HepG2 (cell line): ENCODE measurements around the gene CD151. TPM values are rescaled to one million over a fixed set of nuclear protein-coding genes. Genes with fewer than 3 reads are reported as not detected.

Experiments
- ATAC-seq: fragments of 200-7000 bp; cut with Tn5 transposase; 3 replicates; pipeline ENCODE4 v1.9.1; 2020; ENCODE audit warnings: mild to moderate bottlenecking, moderate library complexity
- BruUV-seq: library from RNA; stranded (reverse); fragments of 400-500 nt; replicated peaks from 2 replicates; lab custom pipeline; 2021; lab: Mats Ljungman, UMichigan
- CTCF ChIA-PET: fragments of 300-600 bp; formaldehyde crosslinking; extraction: SDS; loops from one replicate; lab custom pipeline; 2021; ENCODE audit warnings: low total read pairs, inconsistent platforms, low intra/inter-chr PET ratio; lab: Yijun Ruan, JAX
- POLR2A ChIA-PET: fragments of 350-600 bp; sonication (Branson Sonifier 250); formaldehyde crosslinking; loops from one replicate; lab custom pipeline; 2020; ENCODE audit warnings: antibody characterized with exemption, inconsistent platforms; lab: Yijun Ruan, JAX
- DNase-seq: peaks from one replicate; pipeline ENCODE4 v3.0.0-alpha.2; 2015; ENCODE audit warnings: low spot score
- FAIRE-seq: peaks from 3 replicates; lab custom pipeline; 2011; peaks lifted over from hg19 to GRCh38; lab: Jason Lieb, UNC
- H2AFZ ChIP-seq: one replicate; pipeline ENCODE4 v1.6.1; 2011; ENCODE audit warnings: low read length, inconsistent platforms
- H3K27ac ChIP-seq: fragments of 300-600 bp; 3 replicates; pipeline ENCODE4 v1.8.0; 2011; ENCODE audit warnings: mixed run types, mild to moderate bottlenecking, mixed read lengths, low read length, inconsistent platforms; ENCODE audit not compliant: insufficient read depth; ENCODE audit errors: extremely low read length
- H3K27me3 ChIP-seq, 2 experiments: fragments of 200-600 bp in 1 of 2; 2 replicates in 1 of 2; 3 replicates in 1 of 2; pipeline versions ENCODE4 v1.6.0 to v1.8.0; 2011; ENCODE audit warnings: low read length in 2 of 2, mild to moderate bottlenecking in 2 of 2, moderate library complexity in 2 of 2, inconsistent platforms in 1 of 2; ENCODE audit not compliant: insufficient read depth in 2 of 2, control insufficient read depth in 1 of 2
- H3K36me3 ChIP-seq, 2 experiments: fragments of 200-600 bp in 1 of 2; replicated peaks in 1 of 2; 2 replicates in 1 of 2; 3 replicates in 1 of 2; pipeline versions ENCODE4 v1.5.1 to v1.8.0; 2011; ENCODE audit warnings: low read length in 2 of 2, inconsistent platforms in 1 of 2; ENCODE audit not compliant: insufficient read depth in 2 of 2, control insufficient read depth in 1 of 2
- H3K4me1 ChIP-seq: 2 replicates; pipeline ENCODE4 v1.5.1; 2012; ENCODE audit warnings: low read length, inconsistent platforms; ENCODE audit not compliant: insufficient read depth
- H3K4me2 ChIP-seq: 2 replicates; pipeline ENCODE4 v1.6.0; 2011; ENCODE audit warnings: low read depth, low read length, inconsistent platforms
- H3K4me3 ChIP-seq, 3 experiments: fragments of 200-600 bp in 1 of 3; sonication (generic), shearing (Covaris generic) in 1 of 3; replicated peaks in 1 of 3; 2 replicates each; pipeline ENCODE4 v1.5.1; 2011 to 2016; ENCODE audit warnings: low read length in 3 of 3, inconsistent platforms in 2 of 3, low read depth in 2 of 3, mild to moderate bottlenecking in 2 of 3, control low read depth in 1 of 3, mixed read lengths in 1 of 3; ENCODE audit not compliant: insufficient read depth in 1 of 3
- H3K79me2 ChIP-seq: one replicate; pipeline ENCODE4 v1.6.1; 2011; ENCODE audit warnings: low read length, inconsistent platforms; ENCODE audit not compliant: insufficient read depth
- H3K9ac ChIP-seq: 2 replicates; pipeline ENCODE4 v1.6.0; 2011; ENCODE audit warnings: mild to moderate bottlenecking, low read depth, low read length, inconsistent platforms; ENCODE audit not compliant: insufficient read depth
- H3K9me3 ChIP-seq: 2 replicates; pipeline ENCODE4 v1.5.1; 2012; ENCODE audit warnings: mild to moderate bottlenecking, low read length
- H4K20me1 ChIP-seq: 2 replicates; pipeline ENCODE4 v1.6.0; 2011; ENCODE audit warnings: inconsistent platforms, mild to moderate bottlenecking, low read length, moderate library complexity; ENCODE audit not compliant: insufficient read depth
- POLR2A ChIP-seq, 2 experiments: IDR thresholded peaks; 2 replicates each; pipeline ENCODE4 v1.6.1; 2011; ENCODE audit warnings: low read depth in 2 of 2, low read length in 2 of 2, mild to moderate bottlenecking in 1 of 2, moderate library complexity in 1 of 2; ENCODE audit not compliant: insufficient read depth in 1 of 2
- REST ChIP-seq, 2 experiments: IDR thresholded peaks; 2 replicates each; pipeline ENCODE4 v1.6.1; 2011 to 2012; ENCODE audit warnings: low read length in 2 of 2, borderline replicate concordance in 1 of 2, low read depth in 1 of 2, mild to moderate bottlenecking in 1 of 2, moderate library complexity in 1 of 2
- ZNF260 ChIP-seq: sonication (generic); formaldehyde crosslinking; IDR thresholded peaks from 2 replicates; pipeline ENCODE4 v1.4.0; 2020; ENCODE audit warnings: missing genetic modification reagents, low read depth, mild to moderate bottlenecking, borderline replicate concordance
- ZNF781 ChIP-seq: sonication (generic); formaldehyde crosslinking; IDR thresholded peaks from 2 replicates; pipeline ENCODE4 v1.5.1; 2020; ENCODE audit warnings: borderline replicate concordance, mild to moderate bottlenecking, missing genetic modification reagents; ENCODE audit errors: not compliant biosample characterization
- WGBS: methylation state at CpG from one replicate; pipeline ENCODE4 v1.1.6; 2017; ENCODE audit warnings: low lambda C conversion rate; 5-methylcytosine and 5-hydroxymethylcytosine counted together
- in situ Hi-C: cut with HindIII; loops from 2 replicates; pipeline ENCODE4 v1.10.0; 2017; ENCODE audit warnings: low pct_unique_long_range_greater_than_20kb; ENCODE audit not compliant: extremely low pct_ligation_motif_present
- intact Hi-C: fragments of 100-400 bp; cut with micrococcal nuclease; formaldehyde crosslinking; loops from one replicate; pipeline ENCODE4 v1.10.0; 2022; ENCODE audit not compliant: unreplicated experiment
- polyA plus RNA-seq, 8 experiments: library from polyadenylated mRNA; depleted of rRNA in 3 of 8; stranded (reverse) in 7 of 8; unstranded in 1 of 8; fragments of >200 nt; fragmentation: Illumina TruSeq in 4 of 8; extraction: Trizol in 4 of 8; gene quantifications; 2 replicates each; pipeline versions ENCODE4 v1.2.1 to v1.2.3, GENCODE V29; 2011 to 2016; ENCODE audit warnings: low read depth in 4 of 8, missing spikeins in 1 of 8, mixed read lengths in 1 of 8; ENCODE audit not compliant: insufficient read depth in 1 of 8
- total RNA-seq, 5 experiments: library from RNA; depleted of rRNA; stranded (reverse); fragments of >200 nt; fragmentation: Illumina TruSeq; extraction: Trizol; gene quantifications; 2 replicates each; pipeline ENCODE4 v1.2.3, GENCODE V29; 2016; ENCODE audit warnings: low read depth in 1 of 5

CD151 gene
- total and polyA plus RNA-seq, 2 of the 13 experiments (the other 11 are each of a cell fraction or from before 2014, with no cell fraction given): 125 to 197 TPM

GRCh38 chr11:858053-858761, 25.5 kb downstream of the CD151 start:
- H3K9ac ChIP-seq: no peak overlapping the region
- CTCF ChIA-PET: no interaction called here
- TF ChIP-seq REST (IDR thresholded peaks at IDR 0.05; ENCODE audit: borderline replicate concordance in 1 of 2, low read depth in 1 of 2, low read length in 2 of 2) (peak in 1 of 2 experiments; percentile 22; a peak in 1 of 4 replicates), ZNF260 (CRISPR knock-in tag) (no peak), POLR2A (IDR thresholded peaks at IDR 0.05; ENCODE audit: insufficient read depth in 1 of 2, low read depth in 2 of 2, low read length in 2 of 2) (0 out of 4 replicates have a peak, but pooled peaks of 1 of the 2 experiments have one; percentile 24), ZNF781 (CRISPR knock-in tag) (no peak)
- TF ChIP-seq, all 625 proteins: peak for 2
- no peak overlapping the region for H3K27ac ChIP-seq
- BruUV-seq: no TSS peak
- no peak for FAIRE-seq
- H3K4me1 ChIP-seq: no peaks in the 10 kb centered on the region
- H3K4me2 ChIP-seq: no peak overlapping the region
- H4K20me1 ChIP-seq: no peaks in the 10 kb centered on the region; the same call in 1 of the 2 replicates
- 91% methylated on average over 18 of the region's 27 CpGs for WGBS
- in situ Hi-C loops: no loop called here
- no peaks in the 10 kb centered on the region for H3K79me2 ChIP-seq
- no peak for DNase-seq
- intact Hi-C loops: no loop called here
- POLR2A ChIA-PET: no interaction called here
- no peak overlapping the region for H3K4me3 ChIP-seq
- no peaks in the 10 kb centered on the region for H3K27me3 ChIP-seq
- H3K36me3 ChIP-seq: peaks cover 0 to 1% of the 10 kb centered on the region in 2 experiments; a peak in 2 of 5 replicates
- H3K9me3 ChIP-seq: no peaks in the 10 kb centered on the region
- no peak for ATAC-seq
- no peak overlapping the region for H2AFZ ChIP-seq
